Measurements from ENCODE around the gene DGUOK. TPM values are rescaled to one million over a fixed set of nuclear protein-coding genes. Genes with fewer than 3 reads are reported as not detected.
A peak's percentile ranks its signal among the peaks of the same experiment; 100 is the strongest.

Gene DGUOK
- total and polyA plus RNA-seq, 2 experiments from 2014 or later, result 68.4 to 287 TPM

GRCh38 chr2:73899801-73900336, 26.8 kb upstream of the DGUOK start:
- Histone ChIP-seq H4K20me1 (replicated peaks; ENCODE audit: insufficient read depth) (no peaks in the 10 kb centered on the region), H3K27me3 (ENCODE audit: insufficient read depth) (no peaks in the 10 kb centered on the region), H3K36me3 (ENCODE audit: insufficient read depth) (no peaks in the 10 kb centered on the region), H3K9me2 (ENCODE audit: insufficient read depth) (no peaks in the 10 kb centered on the region), H2AFZ (peak overlapping the region; percentile 38; the same call in 1 of the 2 replicates), H3K27ac (ENCODE audit: low read depth) (no peak overlapping the region), H3F3A (replicated peaks; ENCODE audit: low read depth) (no peaks in the 10 kb centered on the region), H3K4me2 (no peak overlapping the region), H3K4me1 (ENCODE audit: insufficient read depth) (no peaks in the 10 kb centered on the region), H3K79me2 (replicated peaks; ENCODE audit: insufficient read depth) (no peaks in the 10 kb centered on the region), H3K4me3 (no peak overlapping the region)
- DNase-seq (ENCODE audit: low spot score), result no peak
- no peak overlapping the region for H3K27ac Mint-ChIP-seq
- H3K4me3 Mint-ChIP-seq, result no peak overlapping the region
- peaks cover 5% of the 10 kb centered on the region for H3K27me3 Mint-ChIP-seq (ENCODE audit: insufficient read depth, low read depth, poor library complexity)
- TF ChIP-seq ZNF331 (CRISPR knock-in tag; IDR thresholded peaks at IDR 0.05; ENCODE audit: low read depth) (no peak), NANOG (IDR thresholded peaks at IDR 0.05; ENCODE audit: borderline replicate concordance) (no peak), ZNF462 (CRISPR knock-in tag; IDR thresholded peaks at IDR 0.05) (no peak), EZH2phosphoT487 (IDR thresholded peaks at IDR 0.05; ENCODE audit: unreplicated experiment) (no peak), CREB1 (CRISPR knock-in tag; IDR thresholded peaks at IDR 0.05; ENCODE audit: low read depth) (no peak), POLR2AphosphoS5 (IDR thresholded peaks at IDR 0.05; ENCODE audit: low read depth) (no peak), REST (IDR thresholded peaks at IDR 0.05; ENCODE audit: unreplicated experiment) (no peak), JUNB (IDR thresholded peaks at IDR 0.05; ENCODE audit: unreplicated experiment) (no peak)
- H3K4me1 Mint-ChIP-seq, result peaks cover 5% of the 10 kb centered on the region; the same call in 1 of the 3 replicates
- no peak for ATAC-seq
- no peaks in the 10 kb centered on the region for H3K36me3 Mint-ChIP-seq (ENCODE audit: low read depth)
- no peaks in the 10 kb centered on the region for H3K9me3 Mint-ChIP-seq

All from GM23338 (cell line).